G401 (cell line): Measurements from ENCODE around the gene SGF29. TPM values are rescaled to one million over a fixed set of nuclear protein-coding genes. Genes with fewer than 3 reads are reported as not detected.
"Not testable (repeated sequence)": the region's sequence is repeated elsewhere in the genome, so short reads cannot be mapped to it uniquely, and the experiment has no call there.

ENCODE experiments used
- DNase-seq: peaks from one replicate; pipeline ENCODE4 v3.0.0-alpha.2; 2015; ENCODE audit warnings: low spot score
- in situ Hi-C: cut with HindIII; loops from 2 replicates; pipeline ENCODE4 v1.10.0; 2016; ENCODE audit warnings: low sequenced_read_pairs, mixed read lengths
- total RNA-seq: library from RNA; depleted of rRNA; stranded (reverse); fragments of >200 nt; shearing (Covaris generic); gene quantifications from 2 replicates; pipeline ENCODE4 v1.2.3, GENCODE V29; 2014; rRNA removed

The SGF29 gene
- 14.6 and 19.3 TPM in 2 replicates for total RNA-seq

DNA sequence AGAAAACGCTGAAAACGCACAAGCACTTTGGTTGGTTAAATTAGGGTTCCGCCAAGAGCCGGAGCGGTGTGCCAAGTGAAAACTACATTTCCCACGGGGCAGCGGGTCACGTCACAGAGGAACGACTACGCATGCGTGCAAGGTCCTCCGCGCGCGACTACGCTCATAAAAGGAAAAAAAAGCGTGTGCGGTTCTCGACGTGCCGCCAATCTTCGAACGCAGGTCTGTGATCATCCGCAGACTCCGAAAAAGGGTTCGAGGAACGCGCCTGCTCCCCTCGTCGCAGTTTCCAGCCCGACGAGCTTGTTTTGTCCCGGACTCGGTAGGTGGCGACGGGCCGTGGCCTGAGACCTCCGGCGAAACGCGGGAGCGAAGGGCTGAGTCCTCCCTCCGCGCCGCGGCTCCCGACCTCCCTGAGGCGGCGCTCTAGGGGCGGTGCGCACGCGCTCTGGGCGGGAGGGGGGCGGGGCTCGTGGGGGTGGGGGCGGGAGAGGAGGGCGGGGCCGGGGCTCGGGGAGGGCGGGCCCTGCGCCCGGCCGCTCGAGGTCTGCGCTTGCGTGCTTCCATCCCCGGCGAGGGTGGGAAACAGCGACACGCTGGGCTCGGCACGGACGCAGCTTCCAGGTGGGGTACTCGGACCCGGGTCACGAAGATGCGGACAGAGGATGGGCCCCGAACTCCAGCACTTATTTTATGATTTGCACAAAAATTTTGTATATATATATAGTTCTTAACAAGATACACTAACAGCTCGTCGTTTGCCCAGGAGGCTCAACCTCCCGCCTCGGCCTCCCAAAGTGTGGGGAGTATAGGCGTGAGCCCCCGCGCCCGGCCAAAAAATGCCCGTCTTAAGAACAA, at the start of gene SGF29:
SGF29 (plus strand) TSS at position 145 of the 858 bp plus-strand sequence. CDS start 27,150 bp downstream, outside the sequence.
- peak; percentile 91 for DNase-seq
- in situ Hi-C loops, result no loop called here

DNA sequence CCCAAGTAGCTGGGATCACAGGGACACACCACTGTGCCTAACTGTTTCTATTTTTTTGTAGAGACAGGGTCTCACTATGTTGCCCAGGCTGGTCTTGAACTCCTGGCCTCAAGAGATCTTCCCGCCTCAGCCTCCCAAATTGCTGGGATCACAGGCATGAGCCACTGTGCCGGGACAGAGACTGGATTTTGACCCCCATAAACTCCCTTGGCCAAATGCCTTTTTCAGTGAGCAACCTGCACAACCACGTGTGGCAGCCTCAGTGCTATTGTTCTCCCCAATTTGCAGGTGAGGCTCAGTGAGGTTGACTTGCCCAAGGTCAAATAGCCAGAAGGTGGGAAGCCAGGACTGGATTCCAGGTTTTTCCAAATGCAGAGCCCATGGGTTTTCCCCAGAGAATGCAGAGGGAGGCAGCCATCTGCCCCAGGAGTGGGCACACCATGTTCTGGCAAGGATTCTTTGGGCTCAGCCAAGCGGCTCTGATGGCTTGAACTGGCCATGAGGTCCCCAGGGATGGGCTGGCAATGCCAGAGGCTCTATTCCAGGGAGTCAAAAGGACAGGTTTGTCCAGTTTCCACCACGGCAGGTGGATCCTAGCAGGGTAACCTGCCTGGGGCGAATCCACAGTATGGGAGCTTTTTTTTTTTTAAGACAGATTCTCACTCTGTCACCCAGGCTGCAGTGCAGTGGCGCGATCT, 48.9 kb upstream of the SGF29 start:
- DNase-seq, result no peak
- in situ Hi-C loops, result no loop called here

DNA sequence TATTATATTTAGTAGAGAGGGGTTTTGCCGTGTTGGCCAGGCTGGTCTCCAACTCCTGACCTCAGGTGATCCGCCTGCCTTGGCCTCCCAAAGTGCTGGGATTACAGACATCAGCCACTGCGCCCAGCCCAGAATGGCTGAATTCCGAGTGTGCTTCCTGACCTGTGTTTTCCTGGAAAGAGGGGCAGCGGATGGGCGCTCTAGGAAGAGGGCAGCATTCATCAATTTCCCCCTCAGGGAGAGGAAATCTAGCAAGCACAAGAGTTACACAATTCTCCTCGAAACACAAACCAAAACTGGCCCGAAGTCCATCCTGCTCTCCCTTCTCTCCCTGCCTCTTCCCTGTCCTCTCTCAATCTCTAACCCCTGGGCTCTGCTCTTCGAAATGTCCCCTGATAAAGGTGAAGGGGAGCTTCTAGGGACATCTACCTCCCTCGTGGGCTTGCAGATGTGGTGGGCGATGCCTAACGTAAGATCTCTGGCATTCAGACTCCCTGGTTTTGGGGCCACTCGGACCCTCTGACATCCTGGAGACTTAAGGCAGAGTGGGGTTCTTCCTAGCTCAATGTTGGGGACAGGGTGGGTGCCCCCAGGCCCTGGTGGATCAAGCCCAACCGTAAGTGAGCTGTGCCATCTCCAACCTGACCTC, 48.1 kb upstream of the SGF29 start:
- DNase-seq, result no peak
- in situ Hi-C loops, result no loop called here

DNA sequence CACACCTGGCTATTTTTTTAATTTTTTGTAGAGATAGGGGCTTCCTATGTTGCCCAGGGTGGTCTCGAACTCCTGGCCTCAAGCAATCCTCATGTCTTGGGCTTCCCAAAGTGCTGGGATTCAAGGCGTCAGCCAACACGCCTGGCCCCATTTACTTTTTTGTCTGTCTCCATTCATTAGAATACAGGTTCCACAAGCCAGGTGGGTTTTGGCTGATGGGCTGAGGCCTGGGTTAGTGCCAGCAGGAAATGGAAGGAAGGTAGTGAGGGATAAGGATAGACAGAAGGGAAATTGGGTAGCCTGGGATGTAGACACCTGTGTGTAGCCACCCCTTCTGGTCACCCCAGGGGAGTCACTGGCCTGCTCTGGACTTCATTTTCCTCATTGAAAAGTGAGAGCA, 42.7 kb upstream of the SGF29 start:
- in situ Hi-C loops, result no loop called here
- DNase-seq, result no peak

DNA sequence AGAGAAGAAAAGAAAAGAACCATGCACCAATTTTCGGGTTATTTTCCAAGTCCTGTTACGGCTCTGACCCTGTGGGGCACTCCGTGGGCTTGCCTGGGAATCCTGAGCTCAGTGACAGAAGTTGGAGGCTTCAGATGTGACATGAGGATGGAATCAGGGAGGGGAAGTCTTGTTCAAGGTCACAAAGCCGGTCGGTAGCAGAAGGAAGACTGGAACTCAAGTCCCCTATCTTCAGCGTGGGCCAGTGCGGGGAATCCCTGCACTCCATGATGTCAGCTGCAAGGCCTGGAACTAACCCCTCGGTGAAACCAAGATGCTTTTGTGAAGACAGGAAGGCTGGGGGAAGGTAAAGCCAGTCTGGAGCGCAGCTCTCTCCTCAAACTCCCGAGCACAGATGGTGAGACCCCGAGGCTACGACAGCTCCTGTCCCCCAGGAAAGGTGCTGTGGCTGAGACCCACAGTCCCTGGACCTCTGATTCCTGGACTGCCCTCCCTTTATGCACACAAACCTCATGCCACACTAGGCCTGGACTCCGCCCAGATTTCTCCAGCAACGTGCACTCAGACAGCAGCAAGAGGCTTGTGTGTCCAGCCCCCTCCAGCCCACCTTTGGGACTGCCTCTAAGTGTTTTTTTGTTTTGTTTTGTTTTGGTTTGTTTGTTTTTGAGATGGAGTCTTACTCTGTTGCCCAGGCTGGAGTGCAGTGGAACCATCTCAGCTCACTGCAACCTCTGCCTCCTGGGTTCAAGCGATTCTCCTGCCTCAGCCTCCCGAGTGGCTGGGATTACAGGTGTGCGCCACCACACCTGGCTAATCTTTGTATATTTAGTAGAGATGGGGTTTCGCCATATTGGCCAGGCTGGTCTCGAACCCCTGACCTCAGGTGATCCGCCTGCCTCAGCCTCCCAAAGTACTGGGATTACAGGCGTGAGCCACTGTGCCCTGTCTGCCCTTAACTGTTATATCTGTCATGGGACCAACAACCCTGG, 41.6 kb upstream of the SGF29 start:
- in situ Hi-C loops, result no loop called here
- DNase-seq, result no peak

DNA sequence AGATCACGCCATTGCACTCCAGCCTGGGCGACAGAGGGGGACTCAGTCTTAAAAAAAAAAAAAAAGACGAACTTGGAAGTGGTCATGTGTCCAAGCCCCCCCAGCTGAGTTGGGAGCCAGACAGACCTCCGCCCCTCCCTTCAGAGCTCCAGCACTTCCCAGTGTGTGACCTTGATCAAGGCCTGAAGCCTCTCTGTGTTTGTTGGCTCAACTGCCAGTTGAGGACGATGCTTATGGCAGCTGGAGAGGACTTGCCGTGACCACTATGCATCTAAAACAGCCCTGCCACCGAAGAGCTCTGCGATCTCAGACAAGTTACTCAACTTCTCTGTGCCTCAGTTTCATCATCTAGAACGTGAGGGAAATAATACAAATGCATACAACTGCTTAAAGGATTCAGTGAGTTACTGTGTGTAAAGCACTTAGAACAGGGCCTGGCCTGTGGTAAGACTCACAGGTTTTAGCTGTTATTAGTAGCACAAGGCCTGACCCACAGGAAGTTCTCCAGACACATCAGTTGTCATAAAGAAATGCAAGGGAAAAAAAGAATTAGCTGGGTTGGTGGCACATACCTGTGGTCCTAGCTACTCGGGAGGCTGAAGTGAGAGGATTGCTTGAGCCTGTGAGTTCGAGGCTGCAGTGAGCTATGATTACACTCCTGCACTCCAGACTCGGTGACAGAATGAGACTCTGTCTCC, 40.1 kb upstream of the SGF29 start:
- no peak for DNase-seq
- in situ Hi-C loops, result no loop called here

DNA sequence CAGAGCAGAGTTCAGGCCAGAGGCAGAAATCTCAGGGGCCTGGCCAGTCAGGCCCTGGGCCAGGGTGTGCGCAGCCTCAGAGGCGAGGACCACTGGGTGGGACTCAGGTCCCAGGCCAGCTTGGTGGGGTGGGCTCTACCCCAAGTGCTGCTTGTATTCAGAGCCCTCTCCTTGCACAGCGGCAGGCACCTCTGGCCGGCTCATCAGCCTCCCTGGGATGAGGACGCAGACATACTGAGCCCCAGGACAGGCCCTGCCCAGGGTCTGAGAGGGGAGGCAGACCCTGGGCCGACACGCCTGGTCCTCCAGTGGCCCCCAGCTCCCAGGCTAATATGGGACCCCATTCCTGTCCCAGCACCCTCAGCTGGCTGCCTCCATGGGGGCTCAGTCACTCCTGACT, 39.5 kb upstream of the SGF29 start:
- DNase-seq, result no peak
- in situ Hi-C loops, result no loop called here

DNA sequence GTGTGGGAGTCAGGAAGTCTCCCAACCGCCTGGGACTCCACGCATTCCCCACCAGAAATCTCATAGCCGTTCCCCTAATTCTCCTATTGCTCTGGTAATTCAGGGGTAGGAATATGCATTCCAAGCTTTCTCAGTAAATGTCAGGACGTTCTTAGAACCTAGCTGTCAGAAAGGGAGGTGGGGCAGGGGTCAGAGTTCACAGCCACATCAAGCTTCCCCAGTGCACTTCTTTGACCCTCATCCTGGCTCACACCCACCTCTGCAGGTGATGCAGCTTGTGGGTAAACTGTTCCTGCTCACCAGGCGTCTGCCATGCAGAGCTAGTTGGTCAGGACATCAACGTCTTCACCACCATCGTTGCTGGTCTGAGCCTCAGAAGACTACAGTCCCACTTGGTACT, 33.0 kb upstream of the SGF29 start:
- in situ Hi-C loops, result no loop called here
- DNase-seq, result no peak

DNA sequence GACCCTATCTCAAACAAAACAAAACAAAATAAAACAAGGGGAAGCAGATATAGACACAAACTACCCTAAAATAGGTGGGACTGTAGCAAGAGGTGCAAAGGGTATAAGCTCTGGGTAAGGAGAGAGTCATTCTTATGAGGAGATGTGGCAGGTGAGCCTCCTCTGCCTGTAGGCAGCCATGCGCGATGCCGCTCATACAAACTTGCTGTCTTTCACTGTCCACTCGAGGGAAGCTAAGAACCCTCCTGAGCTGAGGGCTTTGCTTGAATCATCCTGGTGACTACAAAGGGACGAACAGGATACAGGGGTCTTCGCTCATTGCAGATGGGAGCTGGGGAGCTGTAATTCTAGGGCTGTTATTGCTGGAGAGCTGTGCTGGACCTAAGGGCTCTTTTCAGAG, 32.3 kb upstream of the SGF29 start:
- in situ Hi-C loops, result no loop called here
- DNase-seq, result no peak

DNA sequence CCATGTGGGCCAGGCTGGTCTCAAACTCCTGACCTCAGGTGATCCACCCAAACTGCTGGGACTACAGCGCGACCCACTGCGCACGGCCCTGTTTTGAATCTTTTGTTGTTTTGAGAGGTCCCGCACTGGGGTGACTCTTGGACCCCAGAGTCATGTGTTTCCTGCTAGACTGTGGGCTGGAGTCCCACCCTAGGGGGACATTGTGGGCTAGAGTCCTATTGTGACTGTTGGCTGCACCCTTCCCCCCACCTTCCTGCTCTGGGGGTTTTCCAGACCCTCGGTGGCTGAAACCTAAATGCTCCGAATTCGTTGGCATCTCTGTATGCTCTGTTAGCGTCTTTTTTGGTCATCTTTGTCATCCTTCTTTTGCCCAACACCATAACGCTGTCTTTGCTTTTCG, 30.9 kb upstream of the SGF29 start:
- in situ Hi-C loops, result no loop called here
- DNase-seq, result no peak

DNA sequence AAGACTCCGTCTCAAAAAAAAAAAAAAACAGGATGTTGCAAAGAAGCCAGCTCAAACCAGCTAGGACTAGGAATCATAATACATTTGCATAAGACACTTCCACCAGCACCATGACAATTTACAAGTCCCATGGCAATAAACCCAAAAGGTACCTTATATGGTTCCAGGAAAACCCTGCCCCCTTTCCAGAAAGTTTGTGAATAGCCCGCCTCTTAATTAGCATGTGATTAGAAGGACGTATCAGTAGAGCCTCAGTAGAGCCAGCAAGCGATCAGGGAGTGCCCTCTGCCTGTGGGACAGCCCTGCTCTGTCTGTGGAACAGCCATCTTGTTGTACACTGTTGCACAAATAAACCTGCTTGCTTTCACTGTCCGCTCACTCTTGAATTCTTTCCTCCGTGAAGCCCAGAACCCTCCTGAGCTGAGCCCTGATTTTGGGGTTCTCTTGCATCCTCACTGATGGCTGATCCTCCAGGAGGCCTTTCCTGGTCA, 29.0 kb upstream of the SGF29 start:
- in situ Hi-C loops, result no loop called here

DNA sequence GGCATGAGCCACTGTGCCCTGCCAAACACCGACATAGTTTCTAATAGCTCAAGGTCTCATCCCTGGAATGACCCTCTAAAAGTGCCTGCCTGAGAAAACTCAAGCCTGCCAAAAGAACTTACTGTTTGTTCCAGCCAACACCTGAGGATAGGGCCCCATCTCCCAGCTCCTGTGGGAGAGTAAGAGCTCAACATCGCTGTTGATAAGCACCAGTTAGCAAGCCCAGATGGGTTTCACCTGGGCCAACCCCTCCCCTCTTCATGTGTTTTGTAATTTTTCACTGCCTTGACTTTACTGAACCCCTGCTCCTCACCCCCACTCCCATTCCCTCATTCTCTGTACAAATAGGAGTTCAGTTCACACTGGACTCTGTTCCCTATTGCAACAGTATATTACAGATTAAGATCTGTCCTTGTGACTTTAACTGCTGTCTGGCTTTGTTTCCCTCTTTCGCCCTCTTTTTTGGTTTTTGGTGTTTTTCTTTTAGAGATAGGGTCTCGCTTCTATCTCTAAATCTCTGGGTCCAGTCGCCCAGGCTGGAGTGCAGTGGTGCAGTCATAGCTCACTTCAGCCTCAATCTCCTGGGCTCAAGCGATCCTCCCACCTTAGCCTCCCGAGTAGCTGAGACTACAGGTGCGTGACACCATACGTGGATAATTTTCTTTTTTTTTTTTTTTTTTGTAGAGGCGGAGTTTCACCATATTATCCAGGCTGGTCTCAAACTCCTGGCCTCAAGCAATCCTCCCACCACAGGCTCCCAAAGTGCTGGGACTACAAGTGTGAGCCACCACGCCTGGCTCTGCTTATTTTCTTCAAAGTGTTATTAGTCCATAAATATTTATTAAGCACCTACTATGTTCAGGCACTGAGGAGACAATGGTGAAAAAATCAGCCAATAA, 27.3 kb upstream of the SGF29 start:
- DNase-seq, result no peak
- in situ Hi-C loops, result no loop called here

More for the DNA sequence above, 29.0 kb upstream of the SGF29 start:
- peak; percentile 44 for DNase-seq

DNA sequence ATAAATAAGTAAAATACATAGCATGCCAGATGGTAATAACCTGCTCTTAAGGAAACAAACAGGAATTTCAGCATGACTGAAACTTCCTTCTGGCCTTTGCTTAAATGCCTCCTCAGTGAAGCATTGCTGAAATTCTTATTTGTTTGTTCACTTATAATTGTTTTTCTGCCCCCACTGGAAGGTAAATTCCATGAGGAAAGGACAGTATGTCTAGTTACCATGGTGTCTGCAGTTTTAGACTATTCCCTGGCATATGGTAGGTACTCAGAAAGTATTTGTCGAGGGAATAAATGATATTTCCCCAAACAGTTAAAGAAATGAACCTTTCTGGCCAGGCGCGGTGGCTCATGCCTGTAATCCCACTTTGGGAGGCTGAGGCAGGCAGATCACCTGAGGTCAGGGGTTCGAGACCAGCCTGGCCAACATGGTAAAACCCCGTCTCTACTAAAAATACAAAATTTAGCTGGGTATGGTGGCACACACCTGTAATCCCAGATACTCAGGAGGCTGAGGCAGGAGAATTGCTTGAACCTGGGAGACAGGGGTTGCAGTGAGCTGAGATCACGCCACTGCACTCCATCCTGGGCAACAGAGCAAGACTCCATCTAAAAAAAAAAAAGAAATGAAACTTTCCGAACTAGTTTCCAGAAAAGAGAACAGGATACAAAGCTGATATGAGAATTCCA, 26.5 kb upstream of the SGF29 start:
- DNase-seq, in situ Hi-C loops: not testable (repeated sequence)

DNA sequence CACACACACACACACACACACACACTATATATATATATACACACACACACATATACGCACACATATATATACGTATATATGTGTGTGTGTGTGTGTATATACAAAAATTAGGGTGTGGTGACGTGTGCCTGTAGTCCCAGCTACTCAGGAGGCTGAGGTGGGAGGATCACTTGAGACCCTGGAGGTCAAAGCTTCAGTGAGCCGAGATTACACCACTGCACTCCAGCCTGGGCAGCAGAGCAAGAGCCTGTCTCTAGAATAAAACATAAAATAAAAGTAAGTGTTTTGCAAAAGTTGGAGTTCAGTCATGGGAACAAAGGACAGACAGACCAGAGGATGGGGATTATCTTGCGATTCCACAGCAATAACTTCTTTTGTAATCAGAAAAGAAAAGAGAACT, 25.7 kb upstream of the SGF29 start:
- in situ Hi-C loops, result no loop called here
- no peak for DNase-seq

DNA sequence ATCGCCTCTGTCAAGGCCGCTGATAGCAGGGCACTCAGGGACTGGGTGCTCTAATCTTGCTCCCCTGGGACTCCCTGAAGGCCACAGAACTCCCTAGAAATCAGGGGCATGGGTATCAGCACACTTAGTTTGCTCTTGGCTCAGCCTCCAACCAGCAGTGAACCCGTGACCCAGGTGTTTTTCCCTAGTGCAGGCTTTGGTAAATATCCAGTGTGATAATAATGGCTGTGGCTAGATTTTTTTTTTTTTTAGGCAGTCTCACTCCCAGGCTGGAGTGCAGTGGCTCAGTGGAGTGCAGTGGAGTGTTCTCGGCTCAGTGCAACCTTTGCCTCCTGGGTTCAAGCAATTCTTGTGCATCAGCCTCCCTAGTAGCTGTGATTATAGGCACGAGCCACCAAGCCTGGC, 25.3 kb upstream of the SGF29 start:
- no peak for DNase-seq
- in situ Hi-C loops, result no loop called here

DNA sequence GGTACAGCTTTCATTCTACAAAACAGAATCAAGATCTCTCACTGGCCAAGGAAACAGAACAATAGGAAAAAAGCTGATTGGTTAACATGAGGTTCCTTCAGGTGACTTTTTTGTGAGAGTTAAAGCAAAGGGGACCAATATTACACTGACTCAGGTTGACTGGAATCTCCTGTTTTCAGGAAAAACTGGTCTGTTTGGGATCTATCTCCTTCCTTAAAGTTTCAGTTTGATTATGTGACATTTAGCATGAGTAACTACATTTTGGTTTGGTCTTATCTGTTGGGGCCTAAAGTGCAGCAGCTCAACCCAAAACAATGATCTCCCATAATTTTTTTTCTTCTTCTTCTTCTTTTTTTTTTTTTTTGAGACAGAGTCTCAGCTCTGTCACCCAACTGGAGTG, 24.6 kb upstream of the SGF29 start:
- DNase-seq, result no peak
- in situ Hi-C loops, result no loop called here
